Astrocyte of the spinal cord (primary cell): ENCODE measurements around the gene IL2RA.

Experiments used
- DNase-seq: peaks from one replicate; pipeline ENCODE4 v3.0.0; 2011; ENCODE audit warnings: low read depth, low spot score
- H3K4me3 ChIP-seq: 2 replicates; pipeline ENCODE4 v1.5.1; 2011; ENCODE audit warnings: low read depth, mild to moderate bottlenecking, low read length, moderate library complexity
- CTCF ChIP-seq: IDR thresholded peaks from 2 replicates; pipeline ENCODE4 v1.5.1; 2012; ENCODE audit warnings: low read depth, mild to moderate bottlenecking, low read length, inconsistent platforms
- in situ Hi-C: cut with HindIII; loops from 2 replicates; pipeline ENCODE4 v1.10.0; 2017; ENCODE audit warnings: low sequenced_read_pairs

IL2RA gene

GRCh38 chr10:6012121-6012905 lies 49.9 kb downstream of the IL2RA start:
- no peak overlapping the region for H3K4me3 ChIP-seq
- in situ Hi-C loops = no loop called here
- DNase-seq = no peak
- TF ChIP-seq CTCF = no peak

- DNase-seq = no peak
- TF ChIP-seq CTCF = no peak
- in situ Hi-C loops = no loop called here
- H3K4me3 ChIP-seq = no peak overlapping the region
Observed at GRCh38 chr10:6011558-6011957, 50.6 kb downstream of the IL2RA start.

GRCh38 chr10:6010569-6010968 lies 51.6 kb downstream of the IL2RA start:
- no peak for DNase-seq
- in situ Hi-C loops = no loop called here
- no peak overlapping the region for H3K4me3 ChIP-seq
- no peak for TF ChIP-seq CTCF

- in situ Hi-C loops = no loop called here
- TF ChIP-seq CTCF = no peak
- DNase-seq = no peak
- no peak overlapping the region for H3K4me3 ChIP-seq
Observed at GRCh38 chr10:6009961-6010360, 52.2 kb downstream of the IL2RA start.

- no peak overlapping the region for H3K4me3 ChIP-seq
- in situ Hi-C loops = no loop called here
- no peak for TF ChIP-seq CTCF
- no peak for DNase-seq
Observed at GRCh38 chr10:6009150-6009549, 53.0 kb downstream of the IL2RA start.

GRCh38 chr10:6008497-6009142 lies 53.5 kb downstream of the IL2RA start:
- no peak overlapping the region for H3K4me3 ChIP-seq
- in situ Hi-C loops = no loop called here
- TF ChIP-seq CTCF = no peak
- no peak for DNase-seq
